Measurements from ENCODE around the gene SLIT3.

Gene SLIT3

DNA sequence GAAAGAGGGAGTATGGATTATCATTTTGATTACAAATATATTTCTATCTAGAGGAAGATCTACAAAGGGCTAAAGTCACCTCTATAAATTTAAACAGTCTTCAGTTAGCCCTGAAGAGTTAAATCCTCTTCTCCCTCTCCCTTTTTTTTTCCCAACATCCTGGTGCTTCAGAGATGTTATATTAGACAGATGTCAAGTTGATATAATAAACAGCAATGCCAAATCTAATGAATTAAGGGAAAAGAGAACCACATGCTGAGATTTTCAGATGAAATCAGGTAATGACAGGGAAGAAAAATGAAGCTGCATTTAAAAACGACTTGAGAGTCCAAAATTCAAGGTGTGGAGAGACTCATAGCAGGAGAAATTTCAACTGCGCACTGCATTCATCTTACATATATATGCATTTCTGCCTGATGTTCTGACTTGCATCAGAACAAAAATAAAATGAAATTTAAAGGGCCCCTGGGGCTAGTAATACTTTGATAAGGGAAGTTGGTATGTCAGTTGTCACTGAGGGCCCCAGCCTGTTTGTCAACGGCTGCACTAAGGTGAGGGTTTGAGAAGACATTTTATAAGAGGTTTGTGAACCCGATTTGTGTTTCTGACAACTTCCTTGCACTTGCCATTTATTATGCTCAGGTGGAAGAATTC is 382.9 kb downstream of the SLIT3 start:
- no peak overlapping the region for H3K4me3 ChIP-seq (replicated peaks; ENCODE audit: insufficient read depth, low read length)
- TF ChIP-seq, protein P1, sequence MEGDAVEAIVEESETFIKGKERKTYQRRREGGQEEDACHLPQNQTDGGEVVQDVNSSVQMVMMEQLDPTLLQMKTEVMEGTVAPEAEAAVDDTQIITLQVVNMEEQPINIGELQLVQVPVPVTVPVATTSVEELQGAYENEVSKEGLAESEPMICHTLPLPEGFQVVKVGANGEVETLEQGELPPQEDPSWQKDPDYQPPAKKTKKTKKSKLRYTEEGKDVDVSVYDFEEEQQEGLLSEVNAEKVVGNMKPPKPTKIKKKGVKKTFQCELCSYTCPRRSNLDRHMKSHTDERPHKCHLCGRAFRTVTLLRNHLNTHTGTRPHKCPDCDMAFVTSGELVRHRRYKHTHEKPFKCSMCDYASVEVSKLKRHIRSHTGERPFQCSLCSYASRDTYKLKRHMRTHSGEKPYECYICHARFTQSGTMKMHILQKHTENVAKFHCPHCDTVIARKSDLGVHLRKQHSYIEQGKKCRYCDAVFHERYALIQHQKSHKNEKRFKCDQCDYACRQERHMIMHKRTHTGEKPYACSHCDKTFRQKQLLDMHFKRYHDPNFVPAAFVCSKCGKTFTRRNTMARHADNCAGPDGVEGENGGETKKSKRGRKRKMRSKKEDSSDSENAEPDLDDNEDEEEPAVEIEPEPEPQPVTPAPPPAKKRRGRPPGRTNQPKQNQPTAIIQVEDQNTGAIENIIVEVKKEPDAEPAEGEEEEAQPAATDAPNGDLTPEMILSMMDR (IDR thresholded peaks at IDR 0.05; ENCODE audit: insufficient read depth, low read length) = no peak
- no peak for TF ChIP-seq POLR2AphosphoS5 (IDR thresholded peaks at IDR 0.05; ENCODE audit: low read depth)
- TF ChIP-seq, protein P2, sequence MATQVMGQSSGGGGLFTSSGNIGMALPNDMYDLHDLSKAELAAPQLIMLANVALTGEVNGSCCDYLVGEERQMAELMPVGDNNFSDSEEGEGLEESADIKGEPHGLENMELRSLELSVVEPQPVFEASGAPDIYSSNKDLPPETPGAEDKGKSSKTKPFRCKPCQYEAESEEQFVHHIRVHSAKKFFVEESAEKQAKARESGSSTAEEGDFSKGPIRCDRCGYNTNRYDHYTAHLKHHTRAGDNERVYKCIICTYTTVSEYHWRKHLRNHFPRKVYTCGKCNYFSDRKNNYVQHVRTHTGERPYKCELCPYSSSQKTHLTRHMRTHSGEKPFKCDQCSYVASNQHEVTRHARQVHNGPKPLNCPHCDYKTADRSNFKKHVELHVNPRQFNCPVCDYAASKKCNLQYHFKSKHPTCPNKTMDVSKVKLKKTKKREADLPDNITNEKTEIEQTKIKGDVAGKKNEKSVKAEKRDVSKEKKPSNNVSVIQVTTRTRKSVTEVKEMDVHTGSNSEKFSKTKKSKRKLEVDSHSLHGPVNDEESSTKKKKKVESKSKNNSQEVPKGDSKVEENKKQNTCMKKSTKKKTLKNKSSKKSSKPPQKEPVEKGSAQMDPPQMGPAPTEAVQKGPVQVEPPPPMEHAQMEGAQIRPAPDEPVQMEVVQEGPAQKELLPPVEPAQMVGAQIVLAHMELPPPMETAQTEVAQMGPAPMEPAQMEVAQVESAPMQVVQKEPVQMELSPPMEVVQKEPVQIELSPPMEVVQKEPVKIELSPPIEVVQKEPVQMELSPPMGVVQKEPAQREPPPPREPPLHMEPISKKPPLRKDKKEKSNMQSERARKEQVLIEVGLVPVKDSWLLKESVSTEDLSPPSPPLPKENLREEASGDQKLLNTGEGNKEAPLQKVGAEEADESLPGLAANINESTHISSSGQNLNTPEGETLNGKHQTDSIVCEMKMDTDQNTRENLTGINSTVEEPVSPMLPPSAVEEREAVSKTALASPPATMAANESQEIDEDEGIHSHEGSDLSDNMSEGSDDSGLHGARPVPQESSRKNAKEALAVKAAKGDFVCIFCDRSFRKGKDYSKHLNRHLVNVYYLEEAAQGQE (IDR thresholded peaks at IDR 0.05; ENCODE audit: insufficient replicate concordance, low read depth) = no peak
- no peak for TF ChIP-seq SPI1 (IDR thresholded peaks at IDR 0.05; ENCODE audit: borderline replicate concordance, low read depth)
- no peak for TF ChIP-seq GABPA (IDR thresholded peaks at IDR 0.05; ENCODE audit: low read depth)
- H3K27ac ChIP-seq (replicated peaks) = no peak overlapping the region
- H3K27me3 ChIP-seq (ENCODE audit: insufficient read depth, poor library complexity, severe bottlenecking) = peaks cover 10% of the 10 kb centered on the region
- no peak for DNase-seq (ENCODE audit: low read depth in 1 of 2, low spot score in 1 of 2)

DNA sequence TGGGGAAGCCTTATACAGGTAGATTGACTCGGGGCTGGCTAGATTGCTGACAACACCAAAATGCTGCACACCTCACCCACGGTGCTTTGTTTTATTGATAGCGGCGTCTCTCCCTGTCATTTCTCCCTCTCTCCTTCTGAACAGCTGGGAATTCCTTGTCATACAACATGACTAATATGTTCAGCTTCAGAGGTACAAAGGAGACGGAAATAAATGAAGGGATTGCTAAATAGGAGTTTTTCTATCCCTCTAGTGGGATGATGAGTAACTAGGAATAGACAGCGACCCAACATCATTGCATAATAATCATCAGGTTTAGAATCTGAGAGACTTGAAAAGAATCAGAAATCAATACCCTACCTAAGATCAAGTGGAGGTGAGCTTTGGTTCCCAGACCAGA is 384.1 kb downstream of the SLIT3 start:
- DNase-seq (ENCODE audit: low read depth in 1 of 2, low spot score in 1 of 2) = no peak
- no peak overlapping the region for H3K27ac ChIP-seq (replicated peaks)
- TF ChIP-seq POLR2AphosphoS5 (IDR thresholded peaks at IDR 0.05; ENCODE audit: low read depth) (no peak), SPI1 (IDR thresholded peaks at IDR 0.05; ENCODE audit: borderline replicate concordance, low read depth) (no peak), GABPA (IDR thresholded peaks at IDR 0.05; ENCODE audit: low read depth) (no peak)
- TF ChIP-seq, protein P2 (IDR thresholded peaks at IDR 0.05; ENCODE audit: insufficient replicate concordance, low read depth) = no peak
- TF ChIP-seq, protein P1 (IDR thresholded peaks at IDR 0.05; ENCODE audit: insufficient read depth, low read length) = no peak
- peaks cover 9% of the 10 kb centered on the region for H3K27me3 ChIP-seq (ENCODE audit: insufficient read depth, poor library complexity, severe bottlenecking)
- H3K4me3 ChIP-seq (replicated peaks; ENCODE audit: insufficient read depth, low read length) = no peak overlapping the region

DNA sequence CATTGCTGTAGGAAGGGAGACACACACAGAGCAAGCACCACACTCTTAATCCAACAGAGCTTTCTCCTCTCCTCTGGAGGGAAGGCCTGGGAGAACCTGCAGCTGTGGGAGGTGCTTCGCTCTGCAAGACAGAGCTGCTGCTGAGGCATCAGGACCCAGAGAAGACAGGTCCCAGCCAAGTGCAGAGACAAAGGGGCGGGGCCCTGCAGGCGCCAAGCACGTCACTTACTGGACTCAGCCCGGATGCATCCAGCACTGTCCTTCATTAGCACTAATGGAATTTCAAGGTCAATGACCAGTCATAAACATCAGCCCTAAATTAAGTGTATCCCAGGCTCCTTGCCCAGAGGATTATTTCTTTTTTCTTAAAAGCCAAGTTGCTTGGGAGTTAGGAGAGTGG is 384.7 kb downstream of the SLIT3 start:
- H3K27me3 ChIP-seq (ENCODE audit: insufficient read depth, poor library complexity, severe bottlenecking) = peaks cover 7% of the 10 kb centered on the region
- DNase-seq (ENCODE audit: low read depth in 1 of 2, low spot score in 1 of 2) = no peak
- no peak overlapping the region for H3K4me3 ChIP-seq (replicated peaks; ENCODE audit: insufficient read depth, low read length)
- H3K27ac ChIP-seq (replicated peaks) = no peak overlapping the region
- TF ChIP-seq POLR2AphosphoS5 (IDR thresholded peaks at IDR 0.05; ENCODE audit: low read depth) (no peak), SPI1 (IDR thresholded peaks at IDR 0.05; ENCODE audit: borderline replicate concordance, low read depth) (no peak)
- TF ChIP-seq, protein P2 (IDR thresholded peaks at IDR 0.05; ENCODE audit: insufficient replicate concordance, low read depth) = no peak
- TF ChIP-seq, protein P1 (IDR thresholded peaks at IDR 0.05; ENCODE audit: insufficient read depth, low read length) = no peak
